GM19238 (cell line): ENCODE data around the gene CALN1.

Source experiments
- DNase-seq: peaks from one replicate; pipeline ENCODE4 v3.0.0; 2011; ENCODE audit warnings: low spot score; ENCODE audit not compliant: insufficient read length

CALN1 gene

GRCh38 chr7:72040641-72041040 is 371.5 kb downstream of the CALN1 start:
- DNase-seq, result no peak

GRCh38 chr7:72039460-72039859 is 372.7 kb downstream of the CALN1 start:
- no peak for DNase-seq

DNA sequence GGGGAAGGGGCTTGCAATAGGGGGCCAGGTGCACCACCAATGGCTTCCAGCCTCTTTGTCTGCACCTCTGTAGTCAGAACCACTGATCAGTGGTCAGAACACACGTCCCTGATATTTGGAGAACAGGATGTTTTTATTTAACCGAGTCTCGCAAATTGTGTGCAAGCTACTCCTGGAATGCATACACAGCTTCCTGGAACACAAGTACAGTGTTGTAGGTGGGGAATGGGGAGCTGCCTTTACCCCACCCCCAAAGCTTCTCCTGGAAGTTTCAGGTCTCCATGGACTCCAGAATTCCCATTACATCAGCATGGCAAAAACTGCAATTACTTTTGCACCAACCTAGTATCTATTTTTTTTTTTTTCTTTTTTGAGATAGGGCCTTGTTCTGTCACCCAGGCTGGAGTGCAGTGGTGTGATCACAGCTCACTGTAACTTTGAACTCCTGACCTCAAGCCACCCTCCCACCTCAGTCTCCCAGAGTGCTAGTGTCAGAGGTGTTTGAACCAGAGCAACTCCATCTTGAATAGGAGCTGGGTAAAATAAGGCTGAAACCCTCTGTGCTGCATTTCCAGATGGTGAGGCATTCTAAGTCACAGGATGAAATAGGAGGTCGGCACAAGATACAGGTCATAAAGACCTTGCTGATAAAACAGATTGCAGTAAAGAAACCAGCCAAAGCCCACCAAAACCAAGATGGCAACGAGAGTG is 374.0 kb downstream of the CALN1 start:
- DNase-seq, result no peak

DNA sequence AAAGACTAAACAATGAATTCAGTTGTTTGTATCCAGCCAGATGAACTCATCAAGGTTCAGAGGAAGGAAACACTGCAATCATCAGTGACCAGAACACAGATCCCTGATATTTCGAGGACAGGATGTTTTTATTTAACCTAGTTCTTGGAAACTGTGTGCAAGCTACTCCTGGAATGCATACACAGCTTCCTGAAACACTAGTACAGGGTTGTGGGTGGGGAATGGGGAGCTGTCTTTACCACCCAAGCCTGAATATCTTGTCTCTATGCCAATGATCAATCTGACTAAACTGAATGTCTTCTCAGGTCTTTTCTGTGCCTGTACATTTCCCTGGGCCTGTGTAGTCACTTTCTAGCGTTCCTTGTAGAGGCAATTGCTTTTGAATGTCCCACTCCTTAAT is 374.6 kb downstream of the CALN1 start:
- DNase-seq, result no peak

GRCh38 chr7:72035266-72035665 is 376.9 kb downstream of the CALN1 start:
- no peak for DNase-seq

DNA sequence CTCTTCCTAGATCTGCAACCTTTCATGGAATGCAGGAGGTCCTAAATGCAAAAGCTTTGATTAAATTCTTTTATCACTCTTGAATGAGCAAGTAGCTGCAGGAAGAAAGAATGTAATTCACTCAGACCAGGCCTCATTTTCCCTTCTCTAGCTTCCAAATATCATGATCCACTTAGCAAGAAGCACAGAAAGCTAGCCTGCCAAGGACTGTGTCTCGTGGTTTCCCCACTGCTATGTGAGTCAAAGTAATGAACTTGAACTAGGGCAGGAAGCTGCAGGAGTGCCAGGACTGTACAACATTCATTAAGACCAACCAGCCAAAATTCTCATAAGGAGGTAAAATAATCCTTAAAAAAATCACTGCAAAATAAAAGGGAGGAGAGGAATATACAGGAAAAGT is 379.2 kb downstream of the CALN1 start:
- no peak for DNase-seq

- DNase-seq, result no peak
Observed at GRCh38 chr7:72030994-72031667, 381.0 kb downstream of the CALN1 start.

GRCh38 chr7:72028267-72028666 is 383.9 kb downstream of the CALN1 start:
- no peak for DNase-seq

DNA sequence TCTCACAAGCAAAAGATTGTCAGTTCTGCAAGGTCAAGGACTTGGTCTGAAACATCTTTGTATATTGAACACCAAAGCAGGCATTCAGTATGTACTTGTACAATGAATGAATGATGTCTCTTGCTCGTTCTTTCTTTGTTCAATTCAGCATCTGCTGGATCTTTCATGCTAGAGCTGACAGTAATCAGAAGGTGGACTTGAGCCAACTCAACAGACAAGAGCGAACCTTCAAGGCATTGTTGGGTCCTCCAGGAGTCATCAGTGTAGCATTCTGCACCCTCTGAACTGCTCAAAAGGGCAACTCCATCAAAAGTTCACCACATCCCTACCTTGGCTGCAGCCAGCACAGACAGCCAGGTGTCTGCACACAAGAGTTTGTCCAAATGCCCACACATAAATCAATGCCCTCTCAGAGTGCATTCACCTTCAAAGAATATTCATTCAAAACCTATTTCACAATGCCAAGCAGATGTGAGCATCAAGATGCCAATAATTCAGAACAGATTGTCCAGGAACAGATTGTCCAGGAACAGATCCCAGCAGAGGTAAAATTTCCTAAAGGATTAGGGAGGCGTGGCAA is 386.7 kb downstream of the CALN1 start:
- DNase-seq, result no peak

GRCh38 chr7:72023926-72024325 is 388.2 kb downstream of the CALN1 start:
- no peak for DNase-seq

GRCh38 chr7:72021716-72022115 is 390.4 kb downstream of the CALN1 start:
- no peak for DNase-seq

DNA sequence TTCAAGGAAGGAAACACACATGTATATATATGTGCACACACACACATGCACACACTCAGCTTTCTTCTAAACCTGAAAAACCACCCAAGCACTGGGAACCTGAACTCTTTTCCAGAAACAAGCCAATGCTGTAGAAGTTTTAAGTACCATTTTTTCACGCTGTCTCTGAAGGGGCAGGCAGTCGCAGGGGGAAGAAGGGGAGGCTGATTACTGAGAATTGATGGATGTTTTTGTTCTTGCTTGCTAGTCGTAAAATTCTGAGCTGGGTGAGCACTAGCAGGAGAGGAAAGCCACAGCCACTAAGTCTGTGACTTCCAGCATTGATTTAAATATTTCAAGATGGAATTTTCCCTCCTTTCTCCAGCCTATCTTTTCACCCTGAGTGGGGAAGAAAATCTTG is 391.8 kb downstream of the CALN1 start:
- DNase-seq, result no peak

GRCh38 chr7:72019436-72019835 is 392.7 kb downstream of the CALN1 start:
- no peak for DNase-seq

GRCh38 chr7:72017756-72018155 is 394.4 kb downstream of the CALN1 start:
- DNase-seq, result no peak

GRCh38 chr7:72016574-72016973 is 395.6 kb downstream of the CALN1 start:
- no peak for DNase-seq

- no peak for DNase-seq
Observed at GRCh38 chr7:72015136-72015535, 397.0 kb downstream of the CALN1 start.

- DNase-seq, result no peak
Observed at GRCh38 chr7:72007018-72007417, 405.1 kb downstream of the CALN1 start.

DNA sequence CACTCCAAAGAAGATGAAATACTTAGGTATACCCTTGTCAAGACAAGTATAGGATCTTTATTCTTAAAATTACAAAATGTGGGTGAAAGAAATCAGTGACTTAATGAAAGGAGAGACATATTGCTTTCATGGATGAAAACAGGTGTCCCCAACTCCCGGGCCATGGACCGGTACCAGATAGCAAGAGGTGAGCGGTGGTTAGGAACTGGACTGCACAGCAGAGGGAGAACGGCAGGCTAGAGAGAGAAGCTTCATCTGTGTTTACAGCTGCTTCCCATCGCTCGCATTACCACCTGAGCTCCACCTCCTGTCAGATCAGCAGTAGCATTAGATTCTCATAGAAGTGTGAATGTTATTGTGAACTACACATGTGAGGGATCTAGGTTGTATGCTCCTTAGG is 408.9 kb downstream of the CALN1 start:
- DNase-seq, result no peak

DNA sequence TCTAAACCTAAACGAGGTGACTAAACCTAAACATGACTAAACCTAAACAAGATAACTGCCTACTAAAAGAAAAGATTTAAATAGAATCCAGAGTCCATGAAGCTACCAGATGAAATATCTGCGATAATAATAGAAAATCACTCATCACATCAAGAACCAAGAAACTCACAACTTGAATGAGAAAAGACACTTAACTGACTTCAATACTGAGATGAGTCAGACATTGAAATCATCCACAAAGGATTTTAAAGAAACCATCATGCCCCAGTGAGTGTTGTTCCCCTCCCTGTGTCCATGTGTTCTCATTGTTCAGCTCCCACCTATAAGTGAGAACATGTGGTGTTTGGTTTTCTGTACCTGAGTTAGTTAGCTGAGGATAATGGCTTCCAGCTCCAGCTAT is 416.0 kb downstream of the CALN1 start:
- DNase-seq, result no peak

DNA sequence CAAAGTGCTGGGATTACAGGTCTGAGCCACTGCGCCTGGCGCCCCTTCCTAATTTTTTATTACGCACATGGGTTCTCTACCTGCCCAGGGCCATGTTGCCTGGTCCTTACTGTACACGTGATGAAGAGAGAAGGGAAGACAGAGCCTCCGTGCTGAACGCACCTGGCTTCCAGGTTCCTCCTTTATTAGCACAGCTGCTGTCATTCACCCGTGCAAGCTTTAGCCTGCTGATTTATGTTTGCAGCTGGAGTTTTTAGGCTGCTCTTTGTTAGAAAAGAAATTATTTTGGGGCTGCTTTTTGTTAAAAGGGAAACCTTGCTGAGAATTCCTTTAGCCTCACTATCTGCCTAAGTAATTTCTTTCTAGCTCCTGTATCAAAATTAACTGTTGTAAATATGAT is 417.0 kb downstream of the CALN1 start:
- no peak for DNase-seq

GRCh38 chr7:71991586-71991985 is 420.6 kb downstream of the CALN1 start:
- DNase-seq, result no peak

DNA sequence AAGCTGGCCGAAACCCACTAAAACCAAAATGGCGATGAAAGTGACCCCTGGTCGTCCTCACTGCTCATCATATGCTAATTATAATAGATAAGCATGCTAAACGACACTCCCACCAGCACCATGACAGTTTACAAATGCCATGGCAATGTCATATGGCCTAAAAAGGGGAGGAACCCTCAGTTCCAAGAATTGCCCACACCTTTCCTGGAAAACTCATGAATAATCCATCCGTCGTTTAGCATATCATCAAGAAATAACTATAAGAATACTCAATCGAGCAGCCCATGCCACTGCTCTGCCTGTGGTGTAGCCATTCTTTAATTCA is 422.0 kb downstream of the CALN1 start:
- DNase-seq, result no peak

DNA sequence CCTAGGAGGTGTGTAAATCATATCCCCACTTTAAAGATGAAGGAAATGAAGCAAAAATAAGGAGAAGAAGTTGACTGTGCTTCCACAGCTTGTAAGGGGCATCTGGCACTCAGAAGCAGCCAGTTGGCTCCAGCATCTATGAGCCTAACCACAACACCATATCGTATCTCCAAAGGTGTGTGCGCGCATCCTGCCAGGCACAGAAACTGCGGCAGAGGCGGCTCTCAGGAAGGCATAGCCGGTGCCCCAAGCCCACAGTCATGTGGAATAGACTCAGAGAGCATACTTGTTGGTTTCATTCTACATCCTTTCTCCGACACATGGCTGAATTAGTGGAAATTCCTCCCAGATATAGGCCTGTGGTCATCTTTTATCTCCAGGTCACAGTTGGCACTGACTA is 423.9 kb downstream of the CALN1 start:
- no peak for DNase-seq
